Activated naive CD8-positive, alpha-beta T cell (primary cell): Measurements from ENCODE around the gene PRR7.

Experiments
- H3K27ac Mint-ChIP-seq: one replicate; pipeline ENCODE4 v1.8.0; 2021; ENCODE audit warnings: mixed read lengths
- H3K27me3 Mint-ChIP-seq: one replicate; pipeline ENCODE4 v1.8.0; 2021; ENCODE audit warnings: mixed read lengths
- H3K36me3 Mint-ChIP-seq: one replicate; pipeline ENCODE4 v1.8.0; 2021; ENCODE audit warnings: mixed read lengths
- H3K4me1 Mint-ChIP-seq: one replicate; pipeline ENCODE4 v1.8.0; 2021; ENCODE audit warnings: low read depth, mixed read lengths
- H3K4me3 Mint-ChIP-seq: one replicate; pipeline ENCODE4 v1.8.0; 2021; ENCODE audit warnings: mild to moderate bottlenecking, mixed read lengths
- H3K9me3 Mint-ChIP-seq: one replicate; pipeline ENCODE4 v1.8.0; 2021; ENCODE audit warnings: low read depth, mixed read lengths

PRR7 gene

DNA sequence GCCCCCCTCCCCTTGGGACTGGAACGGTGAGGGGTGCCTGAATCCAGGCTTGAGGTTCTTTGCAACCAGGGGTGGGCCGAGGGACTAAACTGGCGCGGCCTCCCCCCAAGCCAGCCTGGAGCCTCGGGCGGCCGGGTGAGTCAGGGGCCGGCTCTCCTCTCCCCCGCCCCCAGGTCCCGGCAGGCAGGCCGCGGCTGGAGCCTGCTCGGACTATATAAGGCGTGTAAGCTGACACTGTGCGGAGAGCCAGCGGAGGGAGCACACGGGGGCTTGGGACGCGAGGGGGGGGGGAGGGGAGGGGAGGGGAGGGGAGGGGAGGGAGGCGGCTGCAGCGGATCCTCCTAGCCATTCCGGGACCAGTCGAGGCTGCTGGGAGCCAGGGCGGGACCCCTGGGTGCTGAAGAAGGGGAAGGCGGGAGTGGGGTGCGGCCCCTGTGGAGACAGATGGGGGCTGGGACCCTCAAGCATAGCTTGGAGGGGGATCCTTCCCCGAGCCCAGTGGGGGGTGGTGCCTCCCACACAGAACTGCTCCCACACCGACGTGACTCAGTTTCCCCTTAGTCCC is 50.2 kb downstream of the PRR7 start:
- no peaks in the 10 kb centered on the region for H3K27me3 Mint-ChIP-seq
- H3K27ac Mint-ChIP-seq: no peak overlapping the region
- H3K9me3 Mint-ChIP-seq: no peaks in the 10 kb centered on the region
- no peaks in the 10 kb centered on the region for H3K36me3 Mint-ChIP-seq
- H3K4me1 Mint-ChIP-seq: peaks cover 29% of the 10 kb centered on the region
- peak overlapping the region; percentile 58 for H3K4me3 Mint-ChIP-seq

DNA sequence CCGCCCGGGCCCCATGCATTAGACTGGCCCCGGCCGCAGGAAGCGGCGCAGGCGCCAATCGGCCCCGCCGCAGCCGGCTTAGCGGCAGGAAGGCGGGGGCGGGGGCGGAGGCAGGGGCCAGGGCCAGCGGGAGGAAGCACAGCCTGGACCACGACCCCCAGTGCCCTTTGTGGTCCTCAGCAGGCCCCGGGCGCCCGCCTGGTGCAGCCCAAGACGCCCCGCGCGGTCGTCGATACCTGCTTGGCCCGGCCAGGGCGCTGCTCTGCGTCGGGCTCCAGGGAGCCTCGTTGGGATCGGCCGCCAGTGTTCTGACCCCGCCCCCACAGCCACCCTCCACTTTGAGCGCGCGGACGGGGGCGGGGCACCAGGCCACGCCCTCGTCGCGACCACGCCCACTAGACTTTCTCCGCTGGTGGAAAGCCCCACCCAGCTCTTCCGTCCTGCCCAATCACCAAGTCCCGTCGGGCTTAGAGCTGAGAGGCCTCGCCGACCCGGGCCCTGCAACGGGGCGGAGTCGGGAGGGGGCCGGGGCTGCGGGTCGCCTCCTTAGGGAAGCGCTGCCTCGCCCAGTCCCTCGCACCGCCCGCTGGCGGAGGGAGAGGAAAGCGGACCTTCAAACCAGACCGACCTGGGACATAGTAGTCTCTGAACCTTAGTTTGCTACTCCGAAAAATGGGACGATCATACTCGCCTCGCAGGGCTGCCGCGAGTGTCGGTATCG is 50.8 kb downstream of the PRR7 start, which contains the start of gene PDLIM7:
Gene PDLIM7 (minus strand): TSS at position 313 of the 721 bp plus-strand sequence. CDS start 1,092 bp downstream, outside the sequence.
- Mint-ChIP-seq H3K36me3 (no peaks in the 10 kb centered on the region), H3K27ac (peak within 1 kb of the TSS; percentile 59), H3K27me3 (no peaks in the 10 kb centered on the region), H3K4me1 (peaks cover 29% of the 10 kb centered on the region), H3K4me3 (peak within 1 kb of the TSS; percentile 82), H3K9me3 (no peaks in the 10 kb centered on the region)

GRCh38 chr5:177498013-177498787 is 51.6 kb downstream of the PRR7 start:
- H3K27me3 Mint-ChIP-seq: no peaks in the 10 kb centered on the region
- peaks cover 28% of the 10 kb centered on the region for H3K4me1 Mint-ChIP-seq
- no peaks in the 10 kb centered on the region for H3K9me3 Mint-ChIP-seq
- H3K36me3 Mint-ChIP-seq: no peaks in the 10 kb centered on the region
- H3K27ac Mint-ChIP-seq: peak overlapping the region; percentile 59
- H3K4me3 Mint-ChIP-seq: peak overlapping the region; percentile 82

GRCh38 chr5:177499842-177500241 is 53.2 kb downstream of the PRR7 start:
- H3K4me3 Mint-ChIP-seq: no peak overlapping the region
- no peak overlapping the region for H3K27ac Mint-ChIP-seq
- H3K27me3 Mint-ChIP-seq: no peaks in the 10 kb centered on the region
- no peaks in the 10 kb centered on the region for H3K36me3 Mint-ChIP-seq
- H3K9me3 Mint-ChIP-seq: no peaks in the 10 kb centered on the region
- peaks cover 18% of the 10 kb centered on the region for H3K4me1 Mint-ChIP-seq

- no peak overlapping the region for H3K27ac Mint-ChIP-seq
Measured at GRCh38 chr5:177500685-177501522, 54.3 kb downstream of the PRR7 start.

DNA sequence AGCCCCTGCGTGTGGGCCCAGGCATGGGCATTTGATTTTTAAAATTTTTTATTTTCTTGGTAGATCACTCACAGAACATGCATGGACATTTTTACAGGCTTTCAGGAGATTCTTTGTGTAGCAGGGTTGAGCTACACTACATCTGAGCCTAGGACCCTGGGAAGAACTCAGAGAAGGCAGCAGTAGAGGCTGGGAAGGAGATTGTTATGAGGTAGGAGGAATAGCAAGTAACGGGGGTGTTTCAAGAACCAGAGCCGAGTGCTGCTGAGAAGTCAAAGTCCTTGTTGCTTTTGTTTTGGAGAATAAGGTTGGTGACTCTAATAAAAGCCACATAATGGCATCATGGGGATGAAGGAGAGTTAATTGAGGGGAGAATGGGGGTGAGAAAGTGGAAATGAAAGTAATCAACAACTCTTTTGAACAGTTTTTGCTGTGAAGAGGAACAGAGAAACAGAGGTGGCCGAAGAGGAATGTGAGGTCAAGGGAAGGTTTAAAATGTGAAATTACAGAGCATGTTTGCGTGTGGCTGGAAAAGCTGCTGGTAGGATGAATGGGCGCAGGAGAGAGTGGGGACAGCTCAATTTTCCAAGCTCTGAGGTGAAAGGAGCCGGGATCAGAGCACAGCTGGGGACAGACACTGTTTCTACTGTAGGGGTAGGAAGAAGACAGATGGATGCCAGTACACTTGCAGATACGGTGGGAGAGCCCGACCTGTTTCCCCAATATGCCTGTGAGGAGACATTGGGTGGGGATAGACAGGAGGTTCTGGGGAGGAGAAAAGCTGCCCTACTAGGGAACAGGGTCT is 55.5 kb downstream of the PRR7 start:
- peaks cover 12% of the 10 kb centered on the region for H3K4me1 Mint-ChIP-seq
- no peaks in the 10 kb centered on the region for H3K9me3 Mint-ChIP-seq
- no peaks in the 10 kb centered on the region for H3K36me3 Mint-ChIP-seq
- no peak overlapping the region for H3K4me3 Mint-ChIP-seq
- H3K27ac Mint-ChIP-seq: no peak overlapping the region
- H3K27me3 Mint-ChIP-seq: no peaks in the 10 kb centered on the region

More at GRCh38 chr5:177500685-177501522, 54.3 kb downstream of the PRR7 start:
- Mint-ChIP-seq H3K4me1 (peaks cover 14% of the 10 kb centered on the region), H3K36me3 (no peaks in the 10 kb centered on the region), H3K4me3 (no peak overlapping the region), H3K27me3 (no peaks in the 10 kb centered on the region), H3K9me3 (no peaks in the 10 kb centered on the region)

GRCh38 chr5:177502886-177503285 is 56.3 kb downstream of the PRR7 start:
- Mint-ChIP-seq H3K27me3 (no peaks in the 10 kb centered on the region), H3K4me3 (no peak overlapping the region), H3K9me3 (no peaks in the 10 kb centered on the region), H3K4me1 (peaks cover 9% of the 10 kb centered on the region), H3K27ac (no peak overlapping the region), H3K36me3 (no peaks in the 10 kb centered on the region)

- H3K27me3 Mint-ChIP-seq: no peaks in the 10 kb centered on the region
- no peak overlapping the region for H3K4me3 Mint-ChIP-seq
- peaks cover 6% of the 10 kb centered on the region for H3K4me1 Mint-ChIP-seq
- H3K9me3 Mint-ChIP-seq: no peaks in the 10 kb centered on the region
- no peaks in the 10 kb centered on the region for H3K36me3 Mint-ChIP-seq
- no peak overlapping the region for H3K27ac Mint-ChIP-seq
Measured at GRCh38 chr5:177503351-177504085, 56.9 kb downstream of the PRR7 start.

GRCh38 chr5:177504086-177505056 is 57.8 kb downstream of the PRR7 start:
- no peaks in the 10 kb centered on the region for H3K9me3 Mint-ChIP-seq
- no peaks in the 10 kb centered on the region for H3K36me3 Mint-ChIP-seq
- H3K27ac Mint-ChIP-seq: no peak overlapping the region
- peaks cover 4% of the 10 kb centered on the region for H3K4me1 Mint-ChIP-seq
- no peak overlapping the region for H3K4me3 Mint-ChIP-seq
- no peaks in the 10 kb centered on the region for H3K27me3 Mint-ChIP-seq

GRCh38 chr5:177505075-177505474 is 58.5 kb downstream of the PRR7 start:
- Mint-ChIP-seq H3K4me1 (peaks cover 6% of the 10 kb centered on the region), H3K27ac (no peak overlapping the region), H3K4me3 (no peak overlapping the region), H3K27me3 (no peaks in the 10 kb centered on the region), H3K9me3 (no peaks in the 10 kb centered on the region), H3K36me3 (no peaks in the 10 kb centered on the region)
